HEK293 (cell line): ENCODE measurements around the gene DHRS7C.

Experiments used
- KLF16 ChIP-seq: fragments of 450-650 bp; formaldehyde crosslinking; IDR thresholded peaks from 2 replicates; pipeline ENCODE4 v1.5.1; 2017; ENCODE audit warnings: missing biosample characterization, missing genetic modification characterization
- ZNF404 ChIP-seq: fragments of 450-650 bp; formaldehyde crosslinking; IDR thresholded peaks from 2 replicates; pipeline ENCODE4 v1.5.1; 2017; ENCODE audit warnings: missing biosample characterization, missing genetic modification characterization
- ZNF777 ChIP-seq: fragments of 450-650 bp; formaldehyde crosslinking; IDR thresholded peaks from 2 replicates; pipeline ENCODE4 v1.5.1; 2017; ENCODE audit warnings: missing biosample characterization, missing genetic modification characterization, borderline replicate concordance

- TF ChIP-seq ZNF777 = no peak
- no peak for TF ChIP-seq KLF16 (tag by site-specific recombination)
- no peak for TF ChIP-seq ZNF404 (tag by site-specific recombination)
Observed at GRCh38 chr17:9802294-9802693, 10.9 kb upstream of the DHRS7C start.
